Thyroid gland (tissue), 4 donors: Measurements from ENCODE around the gene SHISA4.

Experiments
- POLR2A ChIP-seq, 2 donors: fragments of 450-650 bp; IDR thresholded peaks; one replicate each; pipeline ENCODE4 v1.6.1; 2017; ENCODE audit warnings: antibody characterized with exemption in 2 of 2, mild to moderate bottlenecking in 2 of 2, moderate library complexity in 1 of 2
- TF ChIP-seq, protein P1 (sequence below), 6 experiments: fragments of 200-600 bp in 3 of 6; fragments of 450-650 bp in 3 of 6; sonication (generic) in 3 of 6; IDR thresholded peaks; one replicate each; pipeline ENCODE4 v1.5.1; 2016 to 2019; ENCODE audit warnings: antibody characterized with exemption in 6 of 6, mild to moderate bottlenecking in 2 of 6, inconsistent platforms in 1 of 6, moderate library complexity in 1 of 6

DNA sequence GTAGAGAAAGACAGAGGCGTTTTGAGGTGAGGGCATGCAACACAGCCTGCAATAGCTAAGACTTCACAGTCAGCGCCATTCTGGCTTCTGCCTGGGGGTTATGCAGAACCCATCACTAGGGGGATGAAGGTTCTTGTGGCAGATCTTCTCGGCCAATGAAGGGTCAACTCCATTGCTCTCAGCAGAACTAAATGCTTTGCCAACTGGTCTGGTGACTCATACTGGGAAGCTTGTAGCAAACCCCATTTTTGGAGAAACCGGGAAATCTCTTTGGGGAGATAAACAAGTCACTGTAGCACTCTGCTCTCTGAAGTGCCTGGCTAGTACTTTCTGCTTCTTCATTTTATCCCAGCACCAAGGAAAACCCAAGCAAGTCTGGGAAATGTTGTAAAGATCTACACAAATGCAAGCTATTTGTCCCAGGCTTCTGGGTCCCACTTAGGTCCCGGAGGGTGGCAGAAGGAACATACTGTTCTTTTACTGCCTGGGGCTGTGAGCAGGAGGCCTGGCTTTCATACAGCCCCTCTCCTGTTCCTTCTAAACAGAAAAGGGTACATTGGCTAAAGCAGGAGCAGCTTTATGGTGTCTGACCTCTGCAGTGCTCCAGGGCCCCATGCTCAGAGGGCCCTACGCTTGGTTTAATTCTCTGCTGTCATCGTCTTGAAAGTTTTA lies 28.8 kb downstream of the SHISA4 start:
- TF ChIP-seq, protein P1, sequence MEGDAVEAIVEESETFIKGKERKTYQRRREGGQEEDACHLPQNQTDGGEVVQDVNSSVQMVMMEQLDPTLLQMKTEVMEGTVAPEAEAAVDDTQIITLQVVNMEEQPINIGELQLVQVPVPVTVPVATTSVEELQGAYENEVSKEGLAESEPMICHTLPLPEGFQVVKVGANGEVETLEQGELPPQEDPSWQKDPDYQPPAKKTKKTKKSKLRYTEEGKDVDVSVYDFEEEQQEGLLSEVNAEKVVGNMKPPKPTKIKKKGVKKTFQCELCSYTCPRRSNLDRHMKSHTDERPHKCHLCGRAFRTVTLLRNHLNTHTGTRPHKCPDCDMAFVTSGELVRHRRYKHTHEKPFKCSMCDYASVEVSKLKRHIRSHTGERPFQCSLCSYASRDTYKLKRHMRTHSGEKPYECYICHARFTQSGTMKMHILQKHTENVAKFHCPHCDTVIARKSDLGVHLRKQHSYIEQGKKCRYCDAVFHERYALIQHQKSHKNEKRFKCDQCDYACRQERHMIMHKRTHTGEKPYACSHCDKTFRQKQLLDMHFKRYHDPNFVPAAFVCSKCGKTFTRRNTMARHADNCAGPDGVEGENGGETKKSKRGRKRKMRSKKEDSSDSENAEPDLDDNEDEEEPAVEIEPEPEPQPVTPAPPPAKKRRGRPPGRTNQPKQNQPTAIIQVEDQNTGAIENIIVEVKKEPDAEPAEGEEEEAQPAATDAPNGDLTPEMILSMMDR (IDR thresholded peaks at IDR 0.05) = no peak
- TF ChIP-seq POLR2A (IDR thresholded peaks at IDR 0.05) = peak in 1 of 2 donors; percentile 7
